Measurements from ENCODE around the gene TUT1.

GRCh38 chr11:62632492-62632891 is 41.2 kb upstream of the TUT1 start:
- TF ChIP-seq CTCF (conservative IDR thresholded peaks at IDR 0.05; ENCODE audit: low read depth, low read length) = no peak
- no peak for TF ChIP-seq POLR2A (IDR thresholded peaks at IDR 0.05; ENCODE audit: low read depth, low read length)
- no peak for TF ChIP-seq MAZ (IDR thresholded peaks at IDR 0.05; ENCODE audit: borderline replicate concordance, low read depth, low read length)
- no peak for TF ChIP-seq RCOR1 (IDR thresholded peaks at IDR 0.05; ENCODE audit: insufficient replicate concordance, low read length)
- no peak for TF ChIP-seq CHD1 (IDR thresholded peaks at IDR 0.05; ENCODE audit: low read depth, low read length)
- TF ChIP-seq USF2 (IDR thresholded peaks at IDR 0.05; ENCODE audit: low read depth, low read length) = no peak
- TF ChIP-seq MXI1 (IDR thresholded peaks at IDR 0.05; ENCODE audit: borderline replicate concordance, low read depth, low read length) = no peak
- no peak for TF ChIP-seq SMC3 (IDR thresholded peaks at IDR 0.05; ENCODE audit: low read depth, low read length)
- TF ChIP-seq MAFK (IDR thresholded peaks at IDR 0.05; ENCODE audit: low read depth, low read length) = no peak
- no peak for TF ChIP-seq FOS (IDR thresholded peaks at IDR 0.05; ENCODE audit: low read depth, low read length)
- TF ChIP-seq CEBPB (IDR thresholded peaks at IDR 0.05; ENCODE audit: low read depth, low read length) = no peak
- no peak for TF ChIP-seq RAD21 (IDR thresholded peaks at IDR 0.05; ENCODE audit: low read length)
- TF ChIP-seq RFX5 (IDR thresholded peaks at IDR 0.05; ENCODE audit: low read depth, low read length) = no peak
